ENCODE results near the gene SV2A.

- TF ChIP-seq CTCF (IDR thresholded peaks at IDR 0.05) (no peak), POLR2AphosphoS5 (IDR thresholded peaks at IDR 0.05) (no peak)
Observed at GRCh38 chr1:149916193-149916897, 1.3 kb downstream of the SV2A start.
